Activated CD8-positive, alpha-beta memory T cell treated with anti-CD3 and anti-CD28 coated beads for 36 hours (primary cell): ENCODE data around the gene REPIN1. TPM values are rescaled to one million over a fixed set of nuclear protein-coding genes. Genes with fewer than 3 reads are reported as not detected.

Source experiments
- CTCF ChIA-PET: fragments of 350-600 bp; sonication (Branson Sonifier 250); formaldehyde crosslinking; loops from one replicate; lab custom pipeline; 2021; ENCODE audit warnings: antibody characterized with exemption; lab: Charles Lee
- POLR2A ChIA-PET: fragments of 350-600 bp; sonication (Branson Sonifier 250); formaldehyde crosslinking; loops from one replicate; lab custom pipeline; 2021; ENCODE audit warnings: antibody characterized with exemption; lab: Charles Lee
- total RNA-seq, 2 experiments: library from RNA; stranded (reverse); gene quantifications; one replicate each; pipeline ENCODE4 v1.2.3, GENCODE V29; 2021

The REPIN1 gene
- total RNA-seq, 2 experiments from 2014 or later, result 59.5 to 60.7 TPM

DNA sequence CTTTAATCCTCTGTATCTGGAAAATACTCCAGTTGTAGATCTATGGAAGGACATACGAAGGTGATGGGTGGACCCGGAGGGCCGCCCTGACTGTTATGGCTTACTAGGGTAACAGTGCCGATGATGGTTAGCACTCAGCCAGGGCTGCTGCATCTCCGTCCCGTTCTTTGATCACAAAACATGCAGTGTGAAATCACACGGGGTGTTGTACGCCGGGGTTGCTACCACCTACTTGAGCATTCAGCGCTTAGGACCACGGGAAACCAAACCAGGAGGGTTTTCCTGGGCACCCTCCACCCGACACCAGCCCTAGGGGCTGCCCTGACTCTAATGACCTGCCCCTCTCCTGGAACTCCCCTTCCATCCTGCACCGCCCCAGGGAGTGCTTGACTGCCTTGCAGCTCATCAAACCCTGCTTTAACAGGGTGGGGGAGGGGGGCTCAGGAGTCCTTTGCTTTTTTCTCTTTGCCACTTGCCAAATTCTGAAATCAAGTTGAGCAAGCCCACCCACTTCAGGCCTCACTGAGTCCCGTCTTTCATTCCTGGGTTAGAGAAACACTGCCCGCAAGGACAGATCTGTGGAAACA lies 30.9 kb downstream of the REPIN1 start:
- ChIA-PET POLR2A (no interaction called here), CTCF (no interaction called here)

- ChIA-PET POLR2A (no interaction called here), CTCF (interaction anchor here (0.7 to 1.2 kb wide), 2 partner anchors 12 to 22 kb away, joined by 3 read pairs; no protein-coding TSS in a partner anchor)
Measured at GRCh38 chr7:150400008-150400787, 31.6 kb downstream of the REPIN1 start.

DNA sequence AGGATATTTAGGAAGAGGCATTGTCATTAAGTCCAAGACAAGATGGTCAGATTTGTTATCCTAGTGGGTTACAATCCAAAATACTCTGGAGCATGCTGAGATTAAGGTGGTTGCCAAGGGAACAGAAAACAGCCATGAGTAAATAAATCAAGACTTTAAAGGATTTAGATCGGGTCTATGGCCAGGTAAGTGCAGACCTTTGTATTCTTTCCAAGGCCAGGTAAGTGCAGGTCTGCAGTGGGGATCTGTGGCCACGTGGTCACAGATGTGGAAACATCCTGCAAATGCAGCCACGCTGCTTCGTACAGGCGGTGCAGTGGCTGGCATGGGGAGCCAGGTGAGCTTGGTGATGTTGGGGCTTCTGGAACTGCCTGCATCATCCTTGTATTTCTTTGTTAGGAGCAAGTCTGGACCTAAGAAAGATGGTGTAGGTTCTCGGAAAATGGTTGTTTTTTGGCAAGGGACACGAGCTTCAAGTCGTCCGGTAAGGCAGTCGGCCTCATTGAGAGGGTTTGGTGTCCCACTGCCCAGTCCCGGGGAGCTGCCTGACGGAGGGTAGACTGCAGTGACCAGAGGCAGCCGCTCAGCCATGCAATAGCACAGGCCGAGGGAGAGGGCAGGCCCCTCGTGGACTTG lies 32.3 kb downstream of the REPIN1 start:
- ChIA-PET POLR2A (no interaction called here), CTCF (interaction anchor here (0.7 to 1.2 kb wide), 2 partner anchors 13 to 23 kb away, joined by 3 read pairs; no protein-coding TSS in a partner anchor)

GRCh38 chr7:150401424-150401790 lies 32.8 kb downstream of the REPIN1 start:
- CTCF ChIA-PET, result interaction anchor here (1.2 kb wide), 1 partner anchor 23 kb away, joined by 3 read pairs; no protein-coding TSS in a partner anchor
- POLR2A ChIA-PET, result no interaction called here

DNA sequence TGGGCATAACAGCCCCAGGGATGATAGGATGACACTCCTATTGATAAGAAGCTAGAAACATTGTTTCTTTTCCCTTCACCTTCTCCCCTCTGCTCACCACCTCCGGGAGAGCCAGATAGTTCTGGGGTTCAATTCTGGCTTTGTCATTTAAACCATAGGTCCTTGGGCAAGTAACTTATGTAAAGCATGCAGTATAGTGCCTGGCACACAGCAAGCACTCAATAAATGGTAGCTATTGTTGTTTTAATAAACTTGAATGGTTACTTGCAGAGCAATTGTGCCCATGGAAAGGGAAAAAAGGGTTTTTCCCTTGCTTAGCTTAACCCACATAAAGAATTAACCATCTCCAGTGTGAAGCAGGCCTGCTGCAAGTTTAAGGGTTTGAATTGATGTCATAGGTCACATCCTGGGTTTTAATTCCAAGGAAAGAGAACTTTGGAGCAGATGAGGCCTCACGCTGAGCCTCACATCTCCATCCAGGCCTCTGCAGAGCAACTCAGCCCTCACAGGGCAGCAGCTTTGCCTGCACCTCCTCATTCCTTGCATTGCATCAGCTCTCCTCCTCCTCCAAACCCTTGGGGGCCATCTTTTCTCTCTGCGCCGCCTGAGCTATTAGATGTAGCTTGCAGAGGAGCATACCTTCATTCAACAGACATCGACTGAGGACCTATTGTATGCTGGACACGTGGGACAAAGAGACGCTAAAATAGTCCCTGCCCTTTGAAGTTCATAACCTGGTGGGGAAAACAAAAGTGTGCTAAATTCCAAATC lies 33.4 kb downstream of the REPIN1 start:
- ChIA-PET CTCF (interaction anchor here (1.2 kb wide), 1 partner anchor 24 kb away, joined by 3 read pairs; no protein-coding TSS in a partner anchor), POLR2A (interaction anchor here (0.5 to 0.6 kb wide), 2 partner anchors 20 to 518 kb away, joined by 3 to 4 read pairs; no protein-coding TSS in a partner anchor)

- ChIA-PET POLR2A (interaction anchor here (0.5 to 0.6 kb wide), 2 partner anchors 21 to 519 kb away, joined by 3 to 4 read pairs; no protein-coding TSS in a partner anchor), CTCF (no interaction called here)
Measured at GRCh38 chr7:150402671-150403321, 34.2 kb downstream of the REPIN1 start.

DNA sequence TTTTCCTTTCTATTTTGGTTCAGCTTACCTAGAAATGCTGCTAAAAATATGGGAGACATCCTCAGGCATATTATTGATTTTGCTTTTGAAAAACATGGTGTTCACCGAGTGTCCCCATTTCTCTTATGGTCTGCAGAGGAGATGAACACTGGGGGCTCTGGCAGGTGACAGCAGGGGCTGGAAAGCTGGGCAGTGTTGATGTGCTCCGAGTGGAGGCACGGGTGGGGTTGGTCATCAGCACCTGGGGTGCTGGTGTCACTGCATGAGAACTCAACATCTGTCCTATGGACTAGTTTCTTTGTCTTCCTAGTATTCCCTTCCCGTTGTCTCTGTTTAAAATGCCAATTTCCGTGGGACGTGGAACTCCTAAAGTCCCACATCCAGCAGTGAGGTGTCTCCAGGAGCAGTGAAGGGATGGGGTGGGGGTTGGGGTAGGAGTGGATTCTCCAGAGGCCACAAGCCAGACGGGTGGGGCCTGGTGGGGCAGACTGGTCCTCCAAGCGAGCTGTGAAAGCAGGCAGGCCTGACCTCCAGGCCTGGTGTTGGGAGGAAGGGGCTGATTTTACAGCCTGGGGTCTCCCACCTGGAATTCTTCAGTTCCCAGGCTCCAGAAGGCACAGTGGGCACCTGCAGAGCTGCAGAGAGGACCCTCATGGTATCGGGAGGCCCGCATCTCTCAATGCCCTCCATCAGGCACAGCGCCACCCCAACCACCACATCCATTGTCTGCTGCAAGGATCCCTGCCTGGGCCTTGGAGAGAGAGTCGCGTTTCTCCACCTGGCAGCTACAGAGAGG lies 35.0 kb downstream of the REPIN1 start:
- ChIA-PET CTCF (interaction anchor here (0.6 to 0.9 kb wide), 2 partner anchors 9 to 19 kb away, joined by 3 read pairs; no protein-coding TSS in a partner anchor), POLR2A (interaction anchor here (1.6 kb wide), 1 partner anchor 34 kb away, joined by 10 read pairs; the partner anchor contains the start of gene REPIN1)

DNA sequence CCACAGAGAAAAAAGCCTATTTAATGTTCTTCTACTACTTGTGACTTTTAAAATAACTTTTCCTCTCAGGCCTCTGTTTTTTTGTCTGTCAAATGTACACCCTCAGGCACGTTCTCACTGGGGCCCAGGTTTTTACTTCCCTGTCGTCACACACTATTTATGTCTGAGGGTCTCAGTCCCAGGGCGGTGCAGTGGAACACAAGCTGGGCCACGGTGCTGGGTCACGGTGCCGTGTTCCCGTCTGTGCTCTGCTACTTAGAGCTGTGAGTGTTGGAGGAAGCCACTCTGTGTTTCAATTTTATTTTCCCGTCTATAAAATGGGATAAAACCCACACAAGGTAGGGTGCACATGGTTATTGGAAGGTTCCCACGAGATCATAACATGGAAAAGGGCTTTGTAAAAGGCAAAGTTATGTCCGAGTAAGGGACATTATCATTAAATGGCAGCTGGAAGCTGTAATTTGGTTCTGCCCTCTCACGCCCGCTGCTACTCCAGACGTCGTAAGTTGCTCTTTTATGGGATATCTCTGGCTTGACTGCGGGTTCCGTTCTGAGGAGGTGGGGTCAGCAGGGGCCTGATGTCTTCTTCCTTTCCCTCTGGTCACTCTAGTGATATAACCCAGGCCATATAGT lies 35.7 kb downstream of the REPIN1 start:
- CTCF ChIA-PET, result interaction anchor here (0.6 to 1.0 kb wide), 4 partner anchors 10 to 34 kb away, joined by 3 to 5 read pairs (median 3); no protein-coding TSS in a partner anchor
- POLR2A ChIA-PET, result interaction anchor here (1.6 kb wide), 1 partner anchor 35 kb away, joined by 10 read pairs; the partner anchor contains the start of gene REPIN1

DNA sequence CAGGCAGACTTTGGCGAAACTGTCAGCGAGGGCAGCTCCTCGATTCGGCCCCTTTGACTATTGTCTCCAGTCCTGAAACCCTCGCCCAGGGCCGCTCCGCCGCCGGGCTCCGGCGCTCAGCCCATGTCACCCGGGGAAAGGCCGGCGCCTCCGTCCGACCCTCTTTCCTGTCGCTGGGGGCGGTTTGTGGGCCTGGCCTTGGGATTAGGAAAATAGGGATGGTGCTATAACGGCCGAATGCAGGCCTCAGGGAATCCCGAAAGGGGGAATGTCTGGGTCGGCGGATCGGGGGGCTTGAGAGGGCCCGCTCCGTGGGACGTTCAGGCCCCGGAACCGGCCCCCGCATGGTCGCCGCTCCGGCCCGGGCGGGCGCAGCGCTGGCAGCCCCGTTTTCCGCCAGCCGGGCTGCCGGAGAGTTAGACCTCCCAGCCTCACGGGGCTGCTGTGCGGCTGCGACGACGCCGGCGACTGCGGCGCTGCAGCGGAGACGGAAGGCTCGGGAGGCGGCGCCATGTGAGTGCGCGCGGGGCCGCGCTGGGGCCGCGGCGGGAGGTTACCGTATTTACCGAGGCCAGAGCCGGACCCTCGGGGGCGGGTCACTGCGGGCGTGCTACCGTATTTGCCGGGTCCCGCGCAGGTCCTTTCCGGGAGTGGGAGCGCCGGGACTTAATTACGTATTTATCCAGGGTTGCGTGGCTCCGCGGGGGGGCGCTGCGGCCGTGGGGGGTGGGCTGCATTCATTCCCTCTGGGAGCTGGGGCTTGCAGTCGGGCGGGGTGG lies 36.4 kb downstream of the REPIN1 start:
- ChIA-PET CTCF (interaction anchor here (0.6 to 1.1 kb wide), 7 partner anchors 9 to 350 kb away, joined by 3 to 5 read pairs (median 4); no protein-coding TSS in a partner anchor), POLR2A (interaction anchor here (0.6 to 1.6 kb wide), 8 partner anchors 35 to 210 kb away, joined by 3 to 10 read pairs (median 4); partner anchors contain the start of gene REPIN1)

GRCh38 chr7:150405584-150406311 lies 37.1 kb downstream of the REPIN1 start:
- CTCF ChIA-PET, result interaction anchor here (0.6 to 1.1 kb wide), 5 partner anchors 8 to 350 kb away, joined by 3 to 4 read pairs (median 4); no protein-coding TSS in a partner anchor
- POLR2A ChIA-PET, result interaction anchor here (0.6 to 1.9 kb wide), 9 partner anchors 28 to 209 kb away, joined by 3 to 8 read pairs (median 4); no protein-coding TSS in a partner anchor

DNA sequence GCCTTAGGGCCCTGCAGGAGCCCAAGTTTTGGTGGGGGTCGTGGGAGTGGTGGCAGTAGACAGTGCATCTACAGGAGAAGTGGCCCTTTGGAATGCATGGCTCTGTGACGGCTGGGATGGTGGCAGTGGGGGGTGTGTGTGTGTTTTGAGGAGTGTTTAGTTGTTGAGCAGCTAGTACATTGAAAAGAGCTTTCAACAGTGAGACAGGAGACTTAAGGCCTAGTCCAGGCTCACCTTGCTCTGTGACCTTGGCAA lies 37.6 kb downstream of the REPIN1 start:
- CTCF ChIA-PET, result interaction anchor here (0.9 to 1.1 kb wide), 2 partner anchors 15 to 349 kb away, joined by 4 read pairs; no protein-coding TSS in a partner anchor
- POLR2A ChIA-PET, result interaction anchor here (1.0 to 1.9 kb wide), 4 partner anchors 28 to 48 kb away, joined by 3 to 8 read pairs (median 3); no protein-coding TSS in a partner anchor

DNA sequence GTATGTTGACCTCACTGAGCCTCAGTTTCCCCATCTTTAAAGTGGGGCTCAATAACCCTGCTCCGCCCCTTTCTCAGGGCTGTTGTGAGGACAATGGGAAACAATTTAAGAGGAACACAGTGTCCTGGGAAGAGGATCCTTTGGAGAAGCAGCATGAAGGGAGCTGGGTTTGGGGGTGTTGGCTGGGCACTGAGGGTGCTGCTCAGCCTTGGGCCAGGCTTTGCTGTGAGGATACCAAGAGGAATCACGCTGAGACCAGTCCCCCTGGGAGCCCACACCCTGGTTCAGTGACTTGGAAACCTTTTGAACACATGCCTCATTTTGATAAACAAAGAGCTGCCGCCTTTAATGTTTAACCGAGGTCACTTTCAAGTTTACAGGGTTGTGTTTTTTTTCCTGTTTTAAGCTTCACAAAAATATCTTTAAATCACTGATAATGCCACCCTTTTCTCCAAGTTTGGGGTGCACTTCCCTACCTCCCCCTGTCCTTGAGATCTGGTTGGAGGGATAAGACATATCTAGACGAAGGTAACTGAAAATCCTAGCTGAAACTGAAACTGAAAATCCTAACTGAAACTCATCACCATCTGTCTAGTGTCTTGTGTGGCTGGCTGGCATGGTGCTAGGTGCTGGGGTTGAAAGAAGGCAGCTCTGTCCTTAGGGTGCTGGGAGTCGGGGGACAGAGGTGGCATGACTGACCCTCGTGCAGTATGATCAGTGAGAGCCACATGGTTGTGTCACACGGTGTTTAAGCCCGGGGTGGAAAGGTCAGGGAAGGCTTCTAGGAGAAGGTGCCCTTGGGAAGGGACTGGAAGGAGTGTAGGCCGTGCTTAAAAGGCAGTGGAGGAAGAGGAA lies 38.2 kb downstream of the REPIN1 start:
- POLR2A ChIA-PET, result interaction anchor here (1.1 to 1.9 kb wide), 2 partner anchors 29 to 39 kb away, joined by 3 to 8 read pairs; no protein-coding TSS in a partner anchor
- CTCF ChIA-PET, result interaction anchor here (1.1 to 1.4 kb wide), 4 partner anchors 13 to 349 kb away, joined by 3 to 8 read pairs (median 4); partner anchors contain the start of gene REPIN1

GRCh38 chr7:150407588-150408392 lies 39.2 kb downstream of the REPIN1 start:
- POLR2A ChIA-PET, result interaction anchor here (1.9 kb wide), 1 partner anchor 40 kb away, joined by 8 read pairs; no protein-coding TSS in a partner anchor
- CTCF ChIA-PET, result interaction anchor here (1.1 to 1.4 kb wide), 4 partner anchors 12 to 53 kb away, joined by 3 to 8 read pairs (median 4); partner anchors contain the start of gene REPIN1
